Measurements from ENCODE around the gene PRICKLE1.

Gene PRICKLE1

GRCh38 chr12:42586268-42586667 is 3.3 kb downstream of the PRICKLE1 start:
- ChIA-PET POLR2A (ENCODE audit: low non-redundant PET) (no interaction called here), CTCF (no interaction called here)
- DNase-seq (ENCODE audit: low spot score) = no peak
- H3K27ac ChIP-seq = no peak overlapping the region
- TF ChIP-seq CTCF (conservative IDR thresholded peaks at IDR 0.05; ENCODE audit: low read depth) = no peak

- POLR2A ChIA-PET (ENCODE audit: low non-redundant PET) = no interaction called here
- H3K27ac ChIP-seq = no peak overlapping the region; the same call in 1 of the 2 replicates
- TF ChIP-seq CTCF (conservative IDR thresholded peaks at IDR 0.05; ENCODE audit: low read depth) = no peak
- CTCF ChIA-PET = no interaction called here
- DNase-seq (ENCODE audit: low spot score) = no peak
Measured at GRCh38 chr12:42585841-42586216, 3.7 kb downstream of the PRICKLE1 start.

GRCh38 chr12:42585154-42585840 is 4.2 kb downstream of the PRICKLE1 start:
- no peak overlapping the region; the same call in 1 of the 2 replicates for H3K27ac ChIP-seq
- no peak for TF ChIP-seq CTCF (conservative IDR thresholded peaks at IDR 0.05; ENCODE audit: low read depth)
- POLR2A ChIA-PET (ENCODE audit: low non-redundant PET) = no interaction called here
- no peak for DNase-seq (ENCODE audit: low spot score)
- CTCF ChIA-PET = interaction anchor here (0.7 kb wide), 2 partner anchors 187 to 1371 kb away, joined by 5 to 6 read pairs; no protein-coding TSS in a partner anchor

GRCh38 chr12:42584651-42585111 is 4.9 kb downstream of the PRICKLE1 start:
- CTCF ChIA-PET = interaction anchor here (0.5 to 0.7 kb wide), 3 partner anchors 10 to 1371 kb away, joined by 3 to 6 read pairs (median 5); no protein-coding TSS in a partner anchor
- H3K27ac ChIP-seq = no peak overlapping the region
- no peak for TF ChIP-seq CTCF (conservative IDR thresholded peaks at IDR 0.05; ENCODE audit: low read depth)
- no peak for DNase-seq (ENCODE audit: low spot score)
- POLR2A ChIA-PET (ENCODE audit: low non-redundant PET) = no interaction called here

GRCh38 chr12:42583016-42583415 is 6.5 kb downstream of the PRICKLE1 start:
- no peak for DNase-seq (ENCODE audit: low spot score)
- TF ChIP-seq CTCF (conservative IDR thresholded peaks at IDR 0.05; ENCODE audit: low read depth) = no peak
- H3K27ac ChIP-seq = no peak overlapping the region
- POLR2A ChIA-PET (ENCODE audit: low non-redundant PET) = no interaction called here
- CTCF ChIA-PET = no interaction called here

- no peak for DNase-seq (ENCODE audit: low spot score)
- ChIA-PET CTCF (no interaction called here), POLR2A (ENCODE audit: low non-redundant PET) (no interaction called here)
- H3K27ac ChIP-seq = no peak overlapping the region
- no peak for TF ChIP-seq CTCF (conservative IDR thresholded peaks at IDR 0.05; ENCODE audit: low read depth)
Measured at GRCh38 chr12:42582498-42582897, 7.0 kb downstream of the PRICKLE1 start.

Data from RWPE1 (cell line).